GM23248 (cell line): ENCODE results near the gene ERN1. TPM values are rescaled to one million over a fixed set of nuclear protein-coding genes. Genes with fewer than 3 reads are reported as not detected.

Experiments
- DNase-seq: peaks from one replicate; pipeline ENCODE4 v3.0.0-alpha.2; 2015
- H2AFZ ChIP-seq: fragments of 200-600 bp; sonication (generic); 2 replicates; pipeline ENCODE4 v1.6.1; 2016; ENCODE audit warnings: antibody characterized with exemption
- H3F3A ChIP-seq: fragments of 200-600 bp; sonication (generic); 2 replicates; pipeline ENCODE4 v1.6.1; 2016; ENCODE audit warnings: mild to moderate bottlenecking, antibody characterized with exemption, mixed run types; ENCODE audit not compliant: insufficient read depth
- H3K27ac ChIP-seq: fragments of 200-600 bp; sonication (generic); 2 replicates; pipeline ENCODE4 v1.5.1; 2016; ENCODE audit warnings: mild to moderate bottlenecking
- H3K27me3 ChIP-seq: fragments of 200-600 bp; sonication (generic); replicated peaks from 2 replicates; pipeline ENCODE4 v1.6.1; 2016; ENCODE audit warnings: mild to moderate bottlenecking; ENCODE audit not compliant: insufficient read depth
- H3K36me3 ChIP-seq: fragments of 200-600 bp; sonication (generic); 2 replicates; pipeline ENCODE4 v1.6.1; 2016; ENCODE audit warnings: low read depth, mild to moderate bottlenecking
- H3K4me1 ChIP-seq: fragments of 200-600 bp; sonication (generic); 2 replicates; pipeline ENCODE4 v1.6.1; 2016; ENCODE audit warnings: mild to moderate bottlenecking; ENCODE audit not compliant: insufficient read depth
- H3K4me2 ChIP-seq: fragments of 200-600 bp; sonication (generic); one replicate; pipeline ENCODE4 v1.6.1; 2016; ENCODE audit warnings: mild to moderate bottlenecking; ENCODE audit not compliant: unreplicated experiment
- H3K4me3 ChIP-seq: fragments of 200-600 bp; sonication (generic); 2 replicates; pipeline ENCODE4 v1.5.1; 2016; ENCODE audit warnings: mild to moderate bottlenecking
- H3K79me2 ChIP-seq: fragments of 200-600 bp; sonication (generic); 2 replicates; pipeline ENCODE4 v1.6.1; 2016; ENCODE audit warnings: mild to moderate bottlenecking; ENCODE audit not compliant: insufficient read depth
- H3K9ac ChIP-seq: fragments of 200-600 bp; sonication (generic); 2 replicates; pipeline ENCODE4 v1.6.1; 2016; ENCODE audit warnings: mild to moderate bottlenecking
- H3K9me2 ChIP-seq: fragments of 200-600 bp; sonication (generic); 2 replicates; pipeline ENCODE4 v1.6.1; 2016; ENCODE audit warnings: mixed run types, mild to moderate bottlenecking, moderate library complexity; ENCODE audit not compliant: insufficient read depth
- H3K9me3 ChIP-seq: fragments of 200-600 bp; sonication (generic); one replicate; pipeline ENCODE4 v1.6.1; 2017; ENCODE audit warnings: low read depth
- H4K20me1 ChIP-seq: fragments of 200-600 bp; sonication (generic); 2 replicates; pipeline ENCODE4 v1.6.0; 2016; ENCODE audit not compliant: insufficient read depth
- EZH2 ChIP-seq: fragments of 200-600 bp; sonication (generic); IDR thresholded peaks from 2 replicates; pipeline ENCODE4 v1.6.1; 2018; ENCODE audit warnings: antibody characterized with exemption, mild to moderate bottlenecking; ENCODE audit not compliant: insufficient read depth, poor library complexity, severe bottlenecking
- EZH2phosphoT487 ChIP-seq: fragments of 200-600 bp; sonication (generic); IDR thresholded peaks from 2 replicates; pipeline ENCODE4 v1.6.1; 2018; ENCODE audit warnings: antibody characterized with exemption, moderate library complexity, mild to moderate bottlenecking, low read depth; ENCODE audit not compliant: insufficient read depth
- WGBS, 2 experiments: methylation state at CpG; one replicate each; pipeline ENCODE4 v1.1.6; 2015 to 2017; ENCODE audit warnings: low lambda C conversion rate in 2 of 2, low coverage in 1 of 2; ENCODE audit errors: missing lambda C conversion rate in 2 of 2; 5-methylcytosine and 5-hydroxymethylcytosine counted together
- in situ Hi-C: fragments of 300-500 bp; cut with MboI; formaldehyde crosslinking; loops from 2 replicates; pipeline ENCODE4 v1.15.0; 2020
- polyA plus RNA-seq: library from polyadenylated mRNA; unstranded; fragments of >200 nt; fragmentation: Nextera tagmentation; extraction: Ambion mirVana; gene quantifications from 2 replicates; pipeline ENCODE4 v1.2.1, GENCODE V29; 2016
- total RNA-seq: library from RNA; depleted of rRNA; stranded (reverse); fragments of >200 nt; shearing (Covaris generic); gene quantifications from 2 replicates; pipeline ENCODE4 v1.2.3, GENCODE V29; 2014

Gene ERN1
- total and polyA plus RNA-seq, 2 experiments from 2014 or later: 5.8 to 9.9 TPM

GRCh38 chr17:64128787-64129514 is 993 bp downstream of the ERN1 start:
- Histone ChIP-seq H3K27ac (peak overlapping the region; percentile 78), H3K36me3 (no peaks in the 10 kb centered on the region), H3K9me2 (no peaks in the 10 kb centered on the region), H3K79me2 (peaks cover 55% of the 10 kb centered on the region), H3F3A (peaks cover 28% of the 10 kb centered on the region), H3K4me1 (peaks cover 43% of the 10 kb centered on the region), H3K27me3 (no peaks in the 10 kb centered on the region), H3K9me3 (no peaks in the 10 kb centered on the region), H4K20me1 (no peaks in the 10 kb centered on the region), H3K4me2 (peak overlapping the region; percentile 88), H2AFZ (peak overlapping the region; percentile 73), H3K4me3 (peak overlapping the region; percentile 87), H3K9ac (peak overlapping the region; percentile 89)
- in situ Hi-C loops: no loop called here
- peak; percentile 68 for DNase-seq
- TF ChIP-seq EZH2phosphoT487 (no peak), EZH2 (no peak)
- 4 to 6% methylated on average over 15 of the region's 15 CpGs for WGBS, 2 experiments

GRCh38 chr17:64126918-64127317 is 3.0 kb downstream of the ERN1 start:
- H3K9me3 ChIP-seq: no peaks in the 10 kb centered on the region
- no peaks in the 10 kb centered on the region for H4K20me1 ChIP-seq
- H3K36me3 ChIP-seq: no peaks in the 10 kb centered on the region
- H3F3A ChIP-seq: peaks cover 28% of the 10 kb centered on the region
- H2AFZ ChIP-seq: no peak overlapping the region
- WGBS, 2 experiments: 0 to 5% methylated on average over 1 of the region's 1 CpG
- H3K4me1 ChIP-seq: peaks cover 43% of the 10 kb centered on the region
- TF ChIP-seq EZH2 (no peak), EZH2phosphoT487 (no peak)
- H3K9ac ChIP-seq: peak overlapping the region; percentile 59
- peak overlapping the region; percentile 56 for H3K4me2 ChIP-seq
- peak overlapping the region; percentile 78 for H3K27ac ChIP-seq
- DNase-seq: peak; percentile 86
- peak overlapping the region; percentile 13 for H3K4me3 ChIP-seq
- no peaks in the 10 kb centered on the region for H3K9me2 ChIP-seq
- in situ Hi-C loops: no loop called here
- H3K27me3 ChIP-seq: no peaks in the 10 kb centered on the region
- H3K79me2 ChIP-seq: peaks cover 75% of the 10 kb centered on the region

- Histone ChIP-seq H3F3A (peaks cover 28% of the 10 kb centered on the region), H4K20me1 (no peaks in the 10 kb centered on the region), H3K79me2 (peaks cover 85% of the 10 kb centered on the region), H3K9me3 (no peaks in the 10 kb centered on the region), H3K9me2 (no peaks in the 10 kb centered on the region), H3K27ac (peak overlapping the region; percentile 78), H3K4me2 (peak overlapping the region; percentile 56), H3K9ac (peak overlapping the region; percentile 59), H3K4me3 (peak overlapping the region; percentile 13; the same call in 1 of the 2 replicates), H3K36me3 (no peaks in the 10 kb centered on the region), H2AFZ (no peak overlapping the region), H3K4me1 (peaks cover 43% of the 10 kb centered on the region), H3K27me3 (no peaks in the 10 kb centered on the region)
- in situ Hi-C loops: no loop called here
- WGBS, 2 experiments: 75 to 82% methylated on average over 3 of the region's 3 CpGs
- TF ChIP-seq EZH2: no peak
- no peak for TF ChIP-seq EZH2phosphoT487
- peak; percentile 65 for DNase-seq
Observed at GRCh38 chr17:64125937-64126336, 4.0 kb downstream of the ERN1 start.

GRCh38 chr17:64124609-64125008 is 5.3 kb downstream of the ERN1 start:
- Histone ChIP-seq H3K27ac (no peak overlapping the region), H3K79me2 (peaks cover 98% of the 10 kb centered on the region), H3K9ac (no peak overlapping the region), H2AFZ (no peak overlapping the region), H3K4me2 (no peak overlapping the region), H3F3A (peaks cover 28% of the 10 kb centered on the region), H3K9me2 (no peaks in the 10 kb centered on the region), H3K36me3 (no peaks in the 10 kb centered on the region), H3K4me3 (no peak overlapping the region), H3K9me3 (no peaks in the 10 kb centered on the region), H3K27me3 (no peaks in the 10 kb centered on the region), H3K4me1 (peaks cover 37% of the 10 kb centered on the region), H4K20me1 (no peaks in the 10 kb centered on the region)
- WGBS, 2 experiments: 95 to 98% methylated on average over 3 of the region's 3 CpGs
- in situ Hi-C loops: no loop called here
- DNase-seq: no peak
- no peak for TF ChIP-seq EZH2
- TF ChIP-seq EZH2phosphoT487: no peak
